HepG2 (cell line): ENCODE measurements around the gene NSMF. TPM values are rescaled to one million over a fixed set of nuclear protein-coding genes. Genes with fewer than 3 reads are reported as not detected.

ENCODE experiments used
- AKAP8 ChIP-seq: sonication (generic); formaldehyde crosslinking; IDR thresholded peaks from 2 replicates; pipeline ENCODE4 v1.5.1; 2020; ENCODE audit warnings: mild to moderate bottlenecking, missing genetic modification reagents
- KAT2B ChIP-seq: fragments of 150-350 bp; IDR thresholded peaks from 2 replicates; pipeline ENCODE4 v1.6.1; 2014; ENCODE audit warnings: low read depth, low read length, borderline replicate concordance
- KDM5B ChIP-seq: sonication (generic); formaldehyde crosslinking; IDR thresholded peaks from 2 replicates; pipeline ENCODE4 v1.4.0; 2020; ENCODE audit warnings: missing genetic modification reagents, mild to moderate bottlenecking, borderline replicate concordance
- NBN ChIP-seq: fragments of 450-650 bp; conservative IDR thresholded peaks from 2 replicates; pipeline ENCODE4 v1.6.1; 2017
- SIX4 ChIP-seq: sonication (generic); formaldehyde crosslinking; IDR thresholded peaks from 2 replicates; pipeline ENCODE4 v1.4.0; 2020; ENCODE audit warnings: missing genetic modification reagents
- SNAPC4 ChIP-seq: sonication (generic); formaldehyde crosslinking; IDR thresholded peaks from 2 replicates; pipeline ENCODE4 v1.4.0; 2020; ENCODE audit warnings: mild to moderate bottlenecking, missing genetic modification reagents
- SUZ12 ChIP-seq: fragments of 150-350 bp; IDR thresholded peaks from 2 replicates; pipeline ENCODE4 v1.6.1; 2014; ENCODE audit warnings: low read depth, low read length
- SYNCRIP ChIP-seq: fragments of 200-400 bp; formaldehyde crosslinking; IDR thresholded peaks from 2 replicates; pipeline ENCODE4 v1.6.1; 2018; ENCODE audit warnings: mild to moderate bottlenecking, low read depth, low read length; ENCODE audit not compliant: insufficient read depth
- TARDBP ChIP-seq: sonication (generic); formaldehyde crosslinking; IDR thresholded peaks from 2 replicates; pipeline ENCODE4 v1.8.0; 2022; ENCODE audit warnings: mild to moderate bottlenecking, missing genetic modification reagents
- TMF1 ChIP-seq: sonication (generic); formaldehyde crosslinking; IDR thresholded peaks from 2 replicates; pipeline ENCODE4 v1.8.1; 2022; ENCODE audit warnings: low read depth, missing genetic modification reagents
- ZNF264 ChIP-seq: sonication (generic); formaldehyde crosslinking; IDR thresholded peaks from 2 replicates; pipeline ENCODE4 v1.4.0; 2020; ENCODE audit warnings: missing genetic modification reagents
- ZNF275 ChIP-seq: sonication (generic); formaldehyde crosslinking; IDR thresholded peaks from 2 replicates; pipeline ENCODE4 v1.8.0; 2022; ENCODE audit warnings: missing genetic modification reagents, mild to moderate bottlenecking, inconsistent platforms, borderline replicate concordance
- ZNF34 ChIP-seq: sonication (generic); formaldehyde crosslinking; IDR thresholded peaks from 2 replicates; pipeline ENCODE4 v1.4.0; 2020; ENCODE audit warnings: mild to moderate bottlenecking, missing genetic modification reagents, borderline replicate concordance
- ZNF383 ChIP-seq: sonication (generic); formaldehyde crosslinking; IDR thresholded peaks from 2 replicates; pipeline ENCODE4 v1.4.0; 2020; ENCODE audit warnings: missing genetic modification reagents, mild to moderate bottlenecking, borderline replicate concordance
- ZNF768 ChIP-seq: sonication (generic); formaldehyde crosslinking; IDR thresholded peaks from 2 replicates; pipeline ENCODE4 v1.4.0; 2020; ENCODE audit warnings: missing genetic modification reagents
- ZNF772 ChIP-seq: sonication (generic); formaldehyde crosslinking; IDR thresholded peaks from 2 replicates; pipeline ENCODE4 v1.5.0; 2020; ENCODE audit warnings: mild to moderate bottlenecking, missing genetic modification reagents
- ZNF878 ChIP-seq: sonication (generic); formaldehyde crosslinking; IDR thresholded peaks from 2 replicates; pipeline ENCODE4 v1.8.1; 2023; ENCODE audit warnings: mild to moderate bottlenecking, missing genetic modification reagents, moderate library complexity
- polyA plus RNA-seq, 8 experiments: library from polyadenylated mRNA; depleted of rRNA in 3 of 8; stranded (reverse) in 7 of 8; unstranded in 1 of 8; fragments of >200 nt; fragmentation: Illumina TruSeq in 4 of 8; extraction: Trizol in 4 of 8; gene quantifications; 2 replicates each; pipeline versions ENCODE4 v1.2.1 to v1.2.3, GENCODE V29; 2011 to 2016; ENCODE audit warnings: low read depth in 4 of 8, missing spikeins in 1 of 8, mixed read lengths in 1 of 8; ENCODE audit not compliant: insufficient read depth in 1 of 8
- total RNA-seq, 5 experiments: library from RNA; depleted of rRNA; stranded (reverse); fragments of >200 nt; fragmentation: Illumina TruSeq; extraction: Trizol; gene quantifications; 2 replicates each; pipeline ENCODE4 v1.2.3, GENCODE V29; 2016; ENCODE audit warnings: low read depth in 1 of 5
- TF ChIP-seq, protein P1 (sequence below): sonication (generic); formaldehyde crosslinking; IDR thresholded peaks from 2 replicates; pipeline ENCODE4 v1.4.0; 2020; ENCODE audit warnings: missing genetic modification reagents, mild to moderate bottlenecking, borderline replicate concordance
- TF ChIP-seq, protein P2 (sequence below): sonication (generic); formaldehyde crosslinking; IDR thresholded peaks from 2 replicates; pipeline ENCODE4 v1.9.0; 2021; ENCODE audit warnings: missing genetic modification reagents, mild to moderate bottlenecking, borderline replicate concordance

NSMF gene
- total and polyA plus RNA-seq, 2 of the 13 experiments (the other 11 are each of a cell fraction or from before 2014, with no cell fraction given): 44.3 to 183 TPM

DNA sequence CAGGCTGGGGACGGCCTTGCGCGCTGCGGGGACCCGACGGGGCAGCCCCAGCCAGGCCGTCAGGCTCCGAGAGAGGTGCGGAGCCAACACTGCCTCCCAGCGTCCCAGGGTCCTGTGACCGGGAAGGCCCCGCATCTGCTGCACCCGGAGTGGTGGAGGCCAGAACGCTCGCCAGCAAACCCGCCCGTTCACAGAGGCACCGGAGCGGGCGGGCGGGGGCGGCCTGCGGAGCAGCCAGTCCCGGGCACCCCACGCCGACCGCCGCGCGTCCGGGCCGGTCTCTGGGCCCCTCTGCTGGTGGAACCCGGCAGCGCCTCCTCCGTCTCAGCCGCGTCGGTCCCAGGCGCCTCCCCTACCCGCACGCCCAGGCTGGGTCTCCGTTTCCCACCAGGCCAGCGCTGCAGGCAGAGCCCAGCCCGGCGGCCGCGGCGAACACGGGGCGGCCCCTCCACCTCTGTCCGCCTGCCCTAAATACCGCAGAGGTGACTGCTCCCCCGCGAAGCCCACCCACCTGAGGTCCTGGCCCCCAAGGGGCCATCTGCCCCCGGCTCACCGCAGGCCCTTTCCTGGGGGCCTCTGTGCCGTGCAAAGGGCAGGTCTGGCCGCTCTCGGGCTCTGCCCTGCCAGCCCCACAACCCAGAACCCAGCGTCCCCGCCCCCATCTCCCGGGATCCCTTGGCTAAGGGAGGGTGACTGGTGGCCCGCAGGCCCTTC, 52.1 kb downstream of the NSMF start (continued):
- TF ChIP-seq, protein P1, sequence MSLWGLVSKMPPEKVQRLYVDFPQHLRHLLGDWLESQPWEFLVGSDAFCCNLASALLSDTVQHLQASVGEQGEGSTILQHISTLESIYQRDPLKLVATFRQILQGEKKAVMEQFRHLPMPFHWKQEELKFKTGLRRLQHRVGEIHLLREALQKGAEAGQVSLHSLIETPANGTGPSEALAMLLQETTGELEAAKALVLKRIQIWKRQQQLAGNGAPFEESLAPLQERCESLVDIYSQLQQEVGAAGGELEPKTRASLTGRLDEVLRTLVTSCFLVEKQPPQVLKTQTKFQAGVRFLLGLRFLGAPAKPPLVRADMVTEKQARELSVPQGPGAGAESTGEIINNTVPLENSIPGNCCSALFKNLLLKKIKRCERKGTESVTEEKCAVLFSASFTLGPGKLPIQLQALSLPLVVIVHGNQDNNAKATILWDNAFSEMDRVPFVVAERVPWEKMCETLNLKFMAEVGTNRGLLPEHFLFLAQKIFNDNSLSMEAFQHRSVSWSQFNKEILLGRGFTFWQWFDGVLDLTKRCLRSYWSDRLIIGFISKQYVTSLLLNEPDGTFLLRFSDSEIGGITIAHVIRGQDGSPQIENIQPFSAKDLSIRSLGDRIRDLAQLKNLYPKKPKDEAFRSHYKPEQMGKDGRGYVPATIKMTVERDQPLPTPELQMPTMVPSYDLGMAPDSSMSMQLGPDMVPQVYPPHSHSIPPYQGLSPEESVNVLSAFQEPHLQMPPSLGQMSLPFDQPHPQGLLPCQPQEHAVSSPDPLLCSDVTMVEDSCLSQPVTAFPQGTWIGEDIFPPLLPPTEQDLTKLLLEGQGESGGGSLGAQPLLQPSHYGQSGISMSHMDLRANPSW (CRISPR knock-in tag): no peak
- TF ChIP-seq TARDBP (CRISPR knock-in tag) (no peak), KAT2B (no peak), TMF1 (CRISPR knock-in tag) (peak; percentile 45; the same call in 1 of the 2 replicates), AKAP8 (CRISPR knock-in tag) (peak; percentile 96), ZNF772 (CRISPR knock-in tag) (peak; percentile 20; the same call in 1 of the 2 replicates), ZNF383 (0 out of 2 replicates have a peak, but pooled peaks have one; percentile 41), ZNF768 (CRISPR knock-in tag) (peak; percentile 11; the same call in 1 of the 2 replicates), KDM5B (CRISPR knock-in tag) (peak; percentile 65), SNAPC4 (CRISPR knock-in tag) (no peak), SUZ12 (no peak), NBN (no peak), ZNF264 (no peak), ZNF275 (CRISPR knock-in tag) (peak; percentile 76; the same call in 1 of the 2 replicates), SYNCRIP (no peak), ZNF34 (CRISPR knock-in tag) (0 out of 2 replicates have a peak, but pooled peaks have one; percentile 67), SIX4 (CRISPR knock-in tag) (no peak), ZNF878 (CRISPR knock-in tag) (no peak)
- TF ChIP-seq, protein P2, sequence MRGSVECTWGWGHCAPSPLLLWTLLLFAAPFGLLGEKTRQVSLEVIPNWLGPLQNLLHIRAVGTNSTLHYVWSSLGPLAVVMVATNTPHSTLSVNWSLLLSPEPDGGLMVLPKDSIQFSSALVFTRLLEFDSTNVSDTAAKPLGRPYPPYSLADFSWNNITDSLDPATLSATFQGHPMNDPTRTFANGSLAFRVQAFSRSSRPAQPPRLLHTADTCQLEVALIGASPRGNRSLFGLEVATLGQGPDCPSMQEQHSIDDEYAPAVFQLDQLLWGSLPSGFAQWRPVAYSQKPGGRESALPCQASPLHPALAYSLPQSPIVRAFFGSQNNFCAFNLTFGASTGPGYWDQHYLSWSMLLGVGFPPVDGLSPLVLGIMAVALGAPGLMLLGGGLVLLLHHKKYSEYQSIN: no peak
